HTR-8/SVneo (cell line): Measurements from ENCODE around the gene CD59.
A peak's percentile ranks its signal among the peaks of the same experiment; 100 is the strongest.

Experiments
- DNase-seq: peaks from one replicate; pipeline ENCODE4 v3.0.0; 2011; ENCODE audit warnings: low spot score, mixed read lengths; ENCODE audit not compliant: insufficient read length
- FAIRE-seq: peaks from 2 replicates; lab custom pipeline; 2011; peaks lifted over from hg19 to GRCh38; lab: Jason Lieb, UNC

The CD59 gene

GRCh38 chr11:33736148-33736812 lies at the start of gene CD59:
Gene CD59 (minus strand): TSS chr11:33736423. CDS start chr11:33722445, 13,978 bp downstream.
- FAIRE-seq = no peak
- peak; percentile 86 for DNase-seq

DNA sequence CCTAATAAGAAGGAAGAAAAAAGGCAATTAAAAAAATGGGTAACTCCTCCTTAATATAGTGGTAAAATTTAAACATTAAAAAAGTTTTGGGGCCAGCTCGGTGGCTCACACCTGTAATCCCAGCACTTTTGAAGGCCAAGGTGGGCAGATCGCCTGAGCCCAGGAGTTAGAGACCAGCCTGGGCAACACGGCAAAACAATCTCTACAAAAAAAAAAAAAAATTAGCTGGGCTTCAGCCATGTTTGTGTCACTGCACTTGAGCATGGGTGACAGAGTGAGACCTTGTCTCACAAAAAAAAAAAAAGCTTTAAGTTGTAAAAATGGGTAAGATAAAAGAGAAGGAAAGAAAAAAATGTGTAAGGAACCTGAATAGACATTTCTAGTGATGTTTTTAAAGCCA lies 49.4 kb upstream of the CD59 start:
- FAIRE-seq (no peak), DNase-seq (no peak)

- peak; percentile 57 for FAIRE-seq
- DNase-seq = peak; percentile 17
Observed at GRCh38 chr11:33779849-33780528, 43.8 kb upstream of the CD59 start.

DNA sequence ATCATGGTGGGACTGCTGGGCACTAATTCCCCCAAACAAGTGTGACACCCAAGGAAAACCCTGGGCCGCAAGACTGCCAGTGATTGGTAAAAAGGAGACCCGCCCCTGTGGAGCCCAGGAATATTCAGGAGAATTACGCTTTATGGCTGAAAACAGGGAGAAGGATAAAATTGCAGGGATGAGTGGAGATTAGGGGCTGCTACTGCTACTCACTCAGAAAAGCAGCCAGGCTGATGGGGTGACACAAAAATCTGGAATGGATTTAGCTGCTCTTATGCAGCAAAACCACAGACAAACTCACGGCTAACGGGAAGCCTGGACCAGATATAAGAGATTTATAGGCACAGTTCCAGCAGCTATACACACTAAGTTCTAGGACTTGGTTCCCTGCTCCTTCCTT lies 42.5 kb upstream of the CD59 start:
- DNase-seq = no peak
- no peak for FAIRE-seq

- DNase-seq (no peak), FAIRE-seq (no peak)
Observed at GRCh38 chr11:33777906-33778305, 41.7 kb upstream of the CD59 start.

GRCh38 chr11:33775832-33776470 lies 39.7 kb upstream of the CD59 start:
- DNase-seq (no peak), FAIRE-seq (no peak)

- FAIRE-seq (no peak), DNase-seq (no peak)
Observed at GRCh38 chr11:33775467-33775807, 39.2 kb upstream of the CD59 start.

- FAIRE-seq (no peak), DNase-seq (no peak)
Observed at GRCh38 chr11:33774736-33775466, 38.7 kb upstream of the CD59 start.

- DNase-seq = peak; percentile 91
- peak; percentile 9 for FAIRE-seq
Observed at GRCh38 chr11:33773987-33774735, 37.9 kb upstream of the CD59 start, which contains the start of gene FBXO3. Gene FBXO3 (minus strand): TSS chr11:33774520. CDS start chr11:33774497, 23 bp downstream.

DNA sequence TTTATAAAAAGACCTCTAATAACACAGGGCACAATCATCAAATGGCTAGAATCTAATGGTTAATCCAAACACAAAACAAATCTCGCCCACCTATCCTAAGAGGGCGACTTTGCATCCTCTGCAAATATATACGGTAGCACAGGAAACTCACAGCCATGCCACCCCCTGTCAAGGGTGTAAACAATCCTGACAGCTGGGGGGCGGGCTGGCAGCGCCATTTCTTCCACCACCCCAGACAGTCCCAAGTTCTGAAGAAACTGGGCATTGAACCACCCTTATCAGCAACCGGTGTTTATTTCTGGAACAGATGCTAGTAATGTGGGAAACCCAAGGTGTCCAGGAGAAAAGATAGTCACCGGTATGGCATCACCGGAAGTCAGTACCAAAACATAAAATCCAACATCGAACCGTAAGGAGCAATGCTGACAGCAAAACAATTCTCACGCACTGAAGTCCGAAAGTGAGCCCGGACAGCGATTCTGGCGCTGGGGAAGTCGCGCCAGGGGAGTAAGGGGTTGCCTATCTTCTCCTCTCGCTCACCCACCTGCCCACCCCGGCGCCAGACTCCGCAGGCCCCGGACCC lies 37.3 kb upstream of the CD59 start:
- peak; percentile 15 for DNase-seq
- FAIRE-seq = no peak

- FAIRE-seq (no peak), DNase-seq (no peak)
Observed at GRCh38 chr11:33772870-33773269, 36.6 kb upstream of the CD59 start.

GRCh38 chr11:33772300-33772699 lies 36.1 kb upstream of the CD59 start:
- FAIRE-seq = no peak
- DNase-seq = no peak

DNA sequence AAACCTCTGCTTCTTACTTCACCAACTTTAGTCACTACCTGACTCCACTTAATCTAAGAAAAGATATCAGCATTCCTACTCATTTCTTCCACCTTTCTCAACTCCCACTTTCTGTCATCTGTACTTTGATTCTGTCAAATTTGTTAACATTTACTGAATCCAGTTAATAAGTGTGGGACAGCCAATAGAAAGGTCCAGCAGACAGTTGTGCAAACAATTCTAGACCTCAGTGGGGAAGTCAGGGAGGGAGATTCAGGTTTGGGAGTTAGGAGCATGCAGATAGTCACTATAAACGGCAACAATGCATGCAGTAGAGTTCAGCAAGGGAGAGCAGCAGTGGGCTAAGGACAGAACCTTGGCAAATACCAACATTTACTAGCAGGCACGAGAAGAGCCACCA lies 34.0 kb upstream of the CD59 start:
- DNase-seq (no peak), FAIRE-seq (no peak)

GRCh38 chr11:33769542-33769941 lies 33.3 kb upstream of the CD59 start:
- no peak for FAIRE-seq
- no peak for DNase-seq

GRCh38 chr11:33767624-33768023 lies 31.4 kb upstream of the CD59 start:
- DNase-seq (no peak), FAIRE-seq (no peak)

DNA sequence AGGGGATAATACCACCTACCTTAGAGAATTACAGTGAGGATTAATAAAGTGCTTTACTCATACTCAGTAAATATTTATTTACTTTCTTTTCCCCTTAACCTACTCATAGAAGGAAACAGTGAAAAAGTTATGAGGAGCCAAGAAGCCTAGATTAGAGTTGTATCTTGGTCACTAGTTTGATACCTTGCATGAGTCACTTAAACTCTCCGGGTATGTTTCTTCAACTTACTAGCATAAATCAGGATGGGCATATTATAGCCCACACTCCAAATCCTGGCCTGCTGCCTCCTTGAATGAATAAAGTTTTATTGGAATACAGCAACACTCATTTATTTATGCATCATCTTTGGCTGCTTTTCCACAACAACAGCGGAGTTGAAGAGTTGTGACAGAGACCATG lies 29.9 kb upstream of the CD59 start:
- DNase-seq = no peak
- FAIRE-seq = no peak

DNA sequence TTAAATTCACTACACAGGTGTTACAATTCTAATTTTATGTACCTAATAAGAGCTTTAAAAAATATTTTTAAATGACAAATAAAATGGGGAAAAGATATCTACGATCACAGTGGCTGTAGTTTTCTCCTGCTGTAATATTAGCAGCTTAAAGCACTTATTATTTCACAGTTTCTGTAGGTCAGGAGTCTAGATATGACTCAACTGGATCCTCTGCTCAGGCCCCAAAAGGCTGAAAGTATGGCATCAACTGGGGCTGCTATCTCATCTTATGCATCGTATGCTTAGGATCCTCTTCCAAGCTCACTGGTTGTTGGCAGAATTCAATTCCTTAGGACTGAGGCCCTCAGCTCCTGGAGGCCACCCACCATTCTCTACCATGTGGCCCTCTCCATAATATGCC lies 25.2 kb upstream of the CD59 start:
- FAIRE-seq = no peak
- DNase-seq = no peak

- DNase-seq (no peak), FAIRE-seq (no peak)
Observed at GRCh38 chr11:33753304-33753967, 17.2 kb upstream of the CD59 start.

- FAIRE-seq = no peak
- DNase-seq = no peak
Observed at GRCh38 chr11:33751878-33752277, 15.7 kb upstream of the CD59 start.
